GM19193 (cell line): Measurements from ENCODE around the gene RECK.
A peak's percentile ranks its signal among the peaks of the same experiment; 100 is the strongest.

Source experiments
- POLR2A ChIP-seq: IDR thresholded peaks from 4 replicates; pipeline ENCODE4 v1.6.1; 2011; ENCODE audit not compliant: insufficient read depth, insufficient read length; ENCODE audit errors: extremely low read depth

RECK gene

GRCh38 chr9:36147441-36148175, 110.9 kb downstream of the RECK start:
- no peak for TF ChIP-seq POLR2A

GRCh38 chr9:36148311-36149051, 111.8 kb downstream of the RECK start:
- no peak for TF ChIP-seq POLR2A

DNA sequence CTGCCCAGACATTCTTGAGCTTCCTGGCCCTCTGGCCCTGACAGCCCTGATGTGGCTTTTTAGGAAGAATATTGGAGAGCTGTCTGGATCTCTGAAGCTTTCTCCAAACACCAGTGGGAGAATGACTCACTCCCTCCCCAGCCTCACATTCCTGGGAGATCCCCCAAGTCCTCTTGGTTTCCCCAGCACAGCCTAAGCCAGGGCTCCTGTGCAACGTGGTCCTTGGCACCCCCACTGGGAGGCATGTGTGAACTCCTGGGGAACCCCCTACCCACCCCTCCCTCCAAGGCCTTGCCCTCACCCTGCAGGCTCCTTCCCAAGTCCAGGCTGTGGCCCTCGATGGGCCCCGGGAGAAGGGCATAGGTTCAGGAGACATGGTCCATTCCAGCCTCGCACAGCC, 112.5 kb downstream of the RECK start:
- TF ChIP-seq POLR2A, result no peak

GRCh38 chr9:36150574-36151315, 114.0 kb downstream of the RECK start:
- TF ChIP-seq POLR2A, result no peak

DNA sequence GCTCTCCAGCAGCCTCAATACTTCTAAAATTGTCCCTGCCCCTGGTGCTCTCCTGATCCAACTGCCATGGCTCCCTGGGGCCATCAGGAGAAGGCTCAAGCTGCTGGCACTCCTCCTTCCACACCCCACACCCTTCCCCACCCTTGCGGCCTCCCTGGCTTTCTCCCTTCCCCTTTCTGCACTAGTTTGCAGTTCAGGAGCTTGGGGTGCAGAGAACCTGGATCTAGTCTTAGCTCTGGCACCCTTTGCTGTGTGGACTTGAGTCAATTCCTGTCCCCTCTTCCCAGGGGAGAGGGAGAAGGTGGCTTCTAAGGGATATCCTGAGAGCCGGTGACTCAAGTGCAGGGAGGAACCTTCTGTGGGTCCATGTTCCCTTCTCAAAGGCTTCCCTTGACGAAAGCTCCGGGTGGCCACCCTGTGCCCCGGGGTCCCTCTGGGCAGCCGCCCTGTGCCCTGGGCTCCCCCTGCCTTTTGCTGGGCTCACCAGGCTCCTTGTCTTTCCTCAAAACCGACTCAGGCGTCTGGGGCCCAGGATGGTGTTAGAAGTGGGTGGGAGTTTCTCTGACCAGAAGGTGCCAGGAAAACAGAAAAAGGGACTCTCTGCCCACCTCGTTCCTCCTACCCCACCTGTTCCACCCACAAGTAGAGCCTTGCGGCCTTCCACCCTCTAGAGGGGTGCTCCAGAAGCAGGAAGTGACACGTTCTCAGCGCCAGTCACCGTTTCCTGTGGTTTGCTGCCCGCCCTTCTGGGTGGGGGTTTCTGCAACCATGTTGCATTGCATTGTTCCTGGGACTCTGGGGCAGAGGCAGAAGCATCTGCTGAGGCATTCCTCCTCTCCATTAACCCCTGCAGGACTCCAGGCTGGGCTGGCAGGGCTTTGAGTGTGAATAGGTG, 114.8 kb downstream of the RECK start:
- TF ChIP-seq POLR2A, result peak; percentile 72

GRCh38 chr9:36152741-36153438, 116.2 kb downstream of the RECK start:
- TF ChIP-seq POLR2A, result no peak

- no peak for TF ChIP-seq POLR2A
Observed at GRCh38 chr9:36153746-36154145, 117.0 kb downstream of the RECK start.

DNA sequence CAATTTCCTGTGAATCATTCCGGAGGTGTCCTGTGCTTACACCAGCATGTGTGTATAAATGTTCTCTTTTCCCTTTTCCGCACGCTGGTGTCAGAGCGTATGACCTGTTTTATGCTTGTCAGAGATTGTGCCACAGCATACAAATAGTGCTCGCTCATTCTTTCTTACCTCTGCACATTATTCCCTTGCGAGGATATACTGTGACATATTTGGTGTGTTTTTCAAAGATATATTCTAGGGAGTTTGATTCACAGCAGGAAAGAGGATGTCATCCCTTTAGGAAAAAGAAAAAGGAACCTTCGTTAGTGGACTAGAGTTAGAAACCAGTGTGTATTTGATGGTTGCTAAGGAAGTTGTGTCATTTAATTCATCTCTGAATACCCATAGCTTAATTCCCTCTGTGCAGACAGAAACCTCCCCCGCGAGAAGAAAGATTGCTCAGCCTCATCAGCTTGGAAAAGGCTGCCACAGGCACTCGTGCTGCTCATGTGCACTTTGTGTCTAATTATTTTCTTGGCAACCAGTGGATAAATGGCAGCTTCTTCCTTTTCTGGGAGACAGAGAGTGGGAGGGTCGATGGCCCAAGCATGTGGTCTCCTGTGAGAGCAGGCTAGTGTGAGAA, 117.7 kb downstream of the RECK start:
- no peak for TF ChIP-seq POLR2A

GRCh38 chr9:36156116-36156515, 119.4 kb downstream of the RECK start:
- no peak for TF ChIP-seq POLR2A

GRCh38 chr9:36158122-36158521, 121.4 kb downstream of the RECK start:
- TF ChIP-seq POLR2A, result no peak

GRCh38 chr9:36158917-36159316, 122.2 kb downstream of the RECK start:
- no peak for TF ChIP-seq POLR2A

DNA sequence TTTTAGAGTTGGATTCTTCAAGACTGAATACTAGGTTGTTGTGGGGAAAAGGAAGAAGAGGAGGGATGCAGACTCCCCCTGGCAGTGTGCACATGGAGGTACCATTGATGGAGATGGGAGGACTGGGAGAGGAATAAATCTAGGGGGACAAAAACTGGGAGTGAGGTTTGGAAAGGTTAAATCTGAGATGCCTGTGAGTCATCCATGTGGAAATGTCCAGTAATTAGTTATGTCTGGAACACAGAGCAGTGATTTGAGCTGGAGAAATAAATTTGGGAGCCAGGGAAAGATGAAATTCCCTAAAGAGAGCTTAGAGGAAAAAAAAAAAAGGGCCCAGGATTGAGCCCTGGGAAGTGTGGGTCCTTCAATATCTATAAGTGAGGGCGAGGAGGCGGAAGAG, 124.5 kb downstream of the RECK start:
- no peak for TF ChIP-seq POLR2A

DNA sequence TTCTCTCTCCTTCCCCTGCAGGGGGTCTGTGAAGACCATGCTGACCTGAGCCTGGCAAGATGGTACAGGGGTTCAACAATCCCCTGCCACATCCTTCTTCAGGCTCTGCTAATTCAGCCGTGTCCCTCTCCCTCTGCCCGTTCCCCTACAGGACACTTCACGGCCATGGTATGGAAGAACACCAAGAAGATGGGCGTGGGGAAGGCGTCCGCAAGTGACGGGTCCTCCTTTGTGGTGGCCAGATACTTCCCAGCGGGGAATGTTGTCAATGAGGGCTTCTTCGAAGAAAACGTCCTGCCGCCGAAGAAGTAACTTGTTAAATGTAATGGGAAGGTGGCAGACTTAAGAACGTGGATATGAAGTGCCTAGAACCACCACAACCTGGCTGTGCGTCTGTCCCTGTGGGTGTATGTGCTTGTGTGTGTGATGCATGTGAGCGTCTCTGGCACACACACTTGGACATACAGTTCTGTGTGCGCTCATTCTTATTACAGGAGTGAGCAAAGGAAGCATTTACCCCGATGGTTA, 125.6 kb downstream of the RECK start:
- TF ChIP-seq POLR2A, result no peak
